ENCODE results near the gene ME3. TPM values are rescaled to one million over a fixed set of nuclear protein-coding genes. Genes with fewer than 3 reads are reported as not detected.

Gene ME3
- total and polyA plus RNA-seq, 4 donors, result 1.4 to 7.2 (median 2.3) TPM

- no peaks in the 10 kb centered on the region for H3K4me1 ChIP-seq (ENCODE audit: control insufficient read depth in 4 of 4, insufficient read depth in 4 of 4, low read length in 3 of 4)
- H3K9me3 ChIP-seq (ENCODE audit: control insufficient read depth in 4 of 4, low read length in 3 of 4), result no peaks in the 10 kb centered on the region
- no peak for DNase-seq (ENCODE audit: low spot score)
- no peak overlapping the region for H3K9ac ChIP-seq (ENCODE audit: low read depth in 1 of 2, low read length in 2 of 2)
- no peaks in the 10 kb centered on the region for H3K27me3 ChIP-seq (ENCODE audit: control insufficient read depth in 4 of 4, insufficient read depth in 4 of 4, low read length in 3 of 4)
- TF ChIP-seq EGR1 (IDR thresholded peaks at IDR 0.05; ENCODE audit: low read depth in 2 of 2), result no peak
- no peak for TF ChIP-seq HNF4A (conservative IDR thresholded peaks at IDR 0.05)
- TF ChIP-seq HNF4G (IDR thresholded peaks at IDR 0.05), result no peak
- no peak for TF ChIP-seq TAF1 (conservative IDR thresholded peaks at IDR 0.05)
- no peak for TF ChIP-seq FOXA1 (IDR thresholded peaks at IDR 0.05)
- no peak for TF ChIP-seq REST (IDR thresholded peaks at IDR 0.05)
- no peak for TF ChIP-seq JUND (IDR thresholded peaks at IDR 0.05)
- TF ChIP-seq MAX (IDR thresholded peaks at IDR 0.05), result no peak
- no peak for TF ChIP-seq GABPA (IDR thresholded peaks at IDR 0.05 in 1 of 2, conservative IDR thresholded peaks at IDR 0.05 in 1 of 2)
- no peak for TF ChIP-seq ATF3 (IDR thresholded peaks at IDR 0.05)
- H3K4me3 ChIP-seq (ENCODE audit: low read depth in 1 of 3, low read length in 3 of 3), result no peak overlapping the region
- H3K27ac ChIP-seq (ENCODE audit: low read depth in 1 of 2, low read length in 2 of 2), result no peak overlapping the region
- no peaks in the 10 kb centered on the region for H3K36me3 ChIP-seq (ENCODE audit: control insufficient read depth in 4 of 4, insufficient read depth in 3 of 4, low read depth in 1 of 4, low read length in 3 of 4)
- WGBS, result 77% methylated on average over 5 of the region's 5 CpGs
Measured at GRCh38 chr11:86570020-86570419, 102.4 kb downstream of the ME3 start.

- Histone ChIP-seq H3K4me3 (ENCODE audit: low read depth in 1 of 3, low read length in 3 of 3) (no peak overlapping the region), H3K9me3 (ENCODE audit: control insufficient read depth in 4 of 4, low read length in 3 of 4) (no peaks in the 10 kb centered on the region), H3K9ac (ENCODE audit: low read depth in 1 of 2, low read length in 2 of 2) (no peak overlapping the region), H3K27ac (ENCODE audit: low read depth in 1 of 2, low read length in 2 of 2) (no peak overlapping the region), H3K4me1 (ENCODE audit: control insufficient read depth in 4 of 4, insufficient read depth in 4 of 4, low read length in 3 of 4) (no peaks in the 10 kb centered on the region), H3K36me3 (ENCODE audit: control insufficient read depth in 4 of 4, insufficient read depth in 3 of 4, low read depth in 1 of 4, low read length in 3 of 4) (no peaks in the 10 kb centered on the region), H3K27me3 (ENCODE audit: control insufficient read depth in 4 of 4, insufficient read depth in 4 of 4, low read length in 3 of 4) (no peaks in the 10 kb centered on the region)
- no peak for DNase-seq (ENCODE audit: low spot score)
- TF ChIP-seq GABPA (IDR thresholded peaks at IDR 0.05 in 1 of 2, conservative IDR thresholded peaks at IDR 0.05 in 1 of 2) (no peak), SP1 (IDR thresholded peaks at IDR 0.05) (no peak), HNF4A (conservative IDR thresholded peaks at IDR 0.05) (no peak), EGR1 (IDR thresholded peaks at IDR 0.05; ENCODE audit: low read depth in 2 of 2) (no peak), JUND (IDR thresholded peaks at IDR 0.05) (no peak), MAX (IDR thresholded peaks at IDR 0.05) (no peak), YY1 (IDR thresholded peaks at IDR 0.05) (no peak), ATF3 (IDR thresholded peaks at IDR 0.05) (no peak)
- 94% methylated on average over 7 of the region's 7 CpGs for WGBS
Measured at GRCh38 chr11:86569109-86569508, 103.3 kb downstream of the ME3 start.

GRCh38 chr11:86565801-86566312 is 106.6 kb downstream of the ME3 start:
- Histone ChIP-seq H3K4me3 (ENCODE audit: low read depth in 1 of 3, low read length in 3 of 3) (no peak overlapping the region), H3K9ac (ENCODE audit: low read depth in 1 of 2, low read length in 2 of 2) (no peak overlapping the region), H3K36me3 (ENCODE audit: control insufficient read depth in 4 of 4, insufficient read depth in 3 of 4, low read depth in 1 of 4, low read length in 3 of 4) (no peaks in the 10 kb centered on the region), H3K27ac (ENCODE audit: low read depth in 1 of 2, low read length in 2 of 2) (no peak overlapping the region), H3K9me3 (ENCODE audit: control insufficient read depth in 4 of 4, low read length in 3 of 4) (no peaks in the 10 kb centered on the region), H3K27me3 (ENCODE audit: control insufficient read depth in 4 of 4, insufficient read depth in 4 of 4, low read length in 3 of 4) (no peaks in the 10 kb centered on the region), H3K4me1 (ENCODE audit: control insufficient read depth in 4 of 4, insufficient read depth in 4 of 4, low read length in 3 of 4) (no peaks in the 10 kb centered on the region)
- TF ChIP-seq HNF4A (conservative IDR thresholded peaks at IDR 0.05) (no peak), JUND (IDR thresholded peaks at IDR 0.05) (no peak), GABPA (IDR thresholded peaks at IDR 0.05 in 1 of 2, conservative IDR thresholded peaks at IDR 0.05 in 1 of 2) (no peak), RXRA (IDR thresholded peaks at IDR 0.05) (no peak), SP1 (IDR thresholded peaks at IDR 0.05) (no peak), NR2F2 (IDR thresholded peaks at IDR 0.05) (no peak), TAF1 (conservative IDR thresholded peaks at IDR 0.05) (no peak)
- DNase-seq (ENCODE audit: low spot score), result no peak
- 77% methylated on average over 2 of the region's 2 CpGs for WGBS

All from liver (tissue), 9 donors.